GM12878 (cell line): ENCODE results near the gene CABP7. TPM values are rescaled to one million over a fixed set of nuclear protein-coding genes. Genes with fewer than 3 reads are reported as not detected.

ENCODE experiments used
- ATAC-seq: fragments of 200-7000 bp; cut with Tn5 transposase; 3 replicates; pipeline ENCODE4 v1.9.1; 2020; ENCODE audit warnings: mild to moderate bottlenecking, moderate library complexity
- BruUV-seq: library from RNA; stranded (reverse); fragments of 400-500 nt; replicated peaks from 2 replicates; lab custom pipeline; 2021; lab: Mats Ljungman, UMichigan
- CTCF ChIA-PET: fragments of 300-600 bp; sonication (Branson Sonifier 250); formaldehyde crosslinking; extraction: SDS; loops from one replicate; lab custom pipeline; 2021; ENCODE audit warnings: inconsistent platforms; lab: Yijun Ruan, JAX
- POLR2A ChIA-PET: fragments of 350-600 bp; formaldehyde crosslinking; extraction: SDS; loops from one replicate; lab custom pipeline; 2021; ENCODE audit warnings: inconsistent platforms; lab: Charles Lee
- RAD21 ChIA-PET: fragments of 300-600 bp; sonication (Branson Sonifier 250); formaldehyde crosslinking; loops from one replicate; lab custom pipeline; 2023; ENCODE audit warnings: antibody characterized with exemption; ENCODE audit not compliant: unreplicated experiment; lab: Charles Lee
- SMC1A ChIA-PET: fragments of 300-600 bp; sonication (Branson Sonifier 250); formaldehyde crosslinking; loops from one replicate; lab custom pipeline; 2023; ENCODE audit not compliant: unreplicated experiment, uncharacterized antibody; lab: Charles Lee
- DNase-seq: peaks from one replicate; pipeline ENCODE4 v3.0.0-alpha.2; 2011; ENCODE audit warnings: low read depth, low spot score
- FAIRE-seq: peaks from 3 replicates; lab custom pipeline; 2011; peaks lifted over from hg19 to GRCh38; lab: Jason Lieb, UNC
- H2AFZ ChIP-seq: 2 replicates; pipeline ENCODE4 v1.6.0; 2011; ENCODE audit warnings: low read depth, low read length, control low read depth; ENCODE audit not compliant: control insufficient read depth
- H3K27ac ChIP-seq: 2 replicates; pipeline ENCODE4 v1.5.1; 2011; ENCODE audit warnings: control low read depth; ENCODE audit not compliant: control insufficient read depth, insufficient read depth
- H3K27me3 ChIP-seq, 2 experiments: replicated peaks in 1 of 2; 2 replicates each; pipeline versions ENCODE4 v1.6.0 to v1.6.1; 2011; ENCODE audit warnings: low read length in 1 of 2; ENCODE audit not compliant: control insufficient read depth in 2 of 2, insufficient read depth in 2 of 2
- H3K36me3 ChIP-seq, 2 experiments: 2 replicates each; pipeline ENCODE4 v1.5.1; 2011; ENCODE audit warnings: low read length in 1 of 2; ENCODE audit not compliant: control insufficient read depth in 2 of 2, insufficient read depth in 2 of 2
- H3K4me1 ChIP-seq: 2 replicates; pipeline ENCODE4 v1.6.1; 2011; ENCODE audit warnings: mild to moderate bottlenecking, low read length, moderate library complexity, mixed read lengths; ENCODE audit not compliant: control insufficient read depth, insufficient read depth
- H3K4me2 ChIP-seq: 2 replicates; pipeline ENCODE4 v1.6.0; 2011; ENCODE audit warnings: control low read depth; ENCODE audit not compliant: control insufficient read depth, insufficient read depth
- H3K4me3 ChIP-seq: fragments of 200-600 bp; sonication (generic); 2 replicates; pipeline ENCODE4 v1.5.1; 2016
- H3K79me2 ChIP-seq: 2 replicates; pipeline ENCODE4 v1.6.0; 2011; ENCODE audit warnings: low read length; ENCODE audit not compliant: control insufficient read depth, insufficient read depth
- H3K9ac ChIP-seq: 2 replicates; pipeline ENCODE4 v1.8.0; 2011; ENCODE audit warnings: low read length, control low read depth, mixed read lengths; ENCODE audit not compliant: control insufficient read depth, insufficient read depth
- H3K9me3 ChIP-seq: replicated peaks from 3 replicates; pipeline ENCODE4 v1.5.1; 2011; ENCODE audit warnings: mild to moderate bottlenecking, low read length; ENCODE audit not compliant: control insufficient read depth, insufficient read depth
- H4K20me1 ChIP-seq: 2 replicates; pipeline ENCODE4 v1.6.0; 2011; ENCODE audit not compliant: control insufficient read depth, insufficient read depth
- ASH2L ChIP-seq: fragments of 300-600, 200-600 bp; sonication (generic); IDR thresholded peaks from 2 replicates; pipeline ENCODE4 v1.6.1; 2017; ENCODE audit warnings: low read depth, mild to moderate bottlenecking, borderline replicate concordance
- CBX5 ChIP-seq: sonication (generic); IDR thresholded peaks from 2 replicates; pipeline ENCODE4 v1.6.1; 2016; ENCODE audit warnings: low read depth, moderate library complexity, mild to moderate bottlenecking, inconsistent platforms
- CEBPB ChIP-seq, 2 experiments: fragments of 150-350 bp in 1 of 2; IDR thresholded peaks; 2 replicates each; pipeline ENCODE4 v1.6.1; 2012 to 2014; ENCODE audit warnings: low read depth in 2 of 2, low read length in 2 of 2, borderline replicate concordance in 1 of 2, inconsistent platforms in 1 of 2
- CHD1 ChIP-seq: IDR thresholded peaks from 2 replicates; pipeline ENCODE4 v1.6.1; 2012; ENCODE audit warnings: low read depth, low read length, improper control_type of control experiment
- DPF2 ChIP-seq: fragments of 450-650 bp; IDR thresholded peaks from 2 replicates; pipeline ENCODE4 v1.6.1; 2017; ENCODE audit warnings: mild to moderate bottlenecking
- HDAC2 ChIP-seq: fragments of 200-600 bp; sonication (generic); IDR thresholded peaks from 2 replicates; pipeline ENCODE4 v1.6.1; 2017
- ZSCAN29 ChIP-seq: fragments of 450-650 bp; IDR thresholded peaks from 2 replicates; pipeline ENCODE4 v1.6.1; 2017; ENCODE audit warnings: mild to moderate bottlenecking, moderate library complexity
- WGBS: methylation state at CpG from one replicate; pipeline ENCODE4 v1.1.6; 2016; ENCODE audit warnings: low lambda C conversion rate; ENCODE audit not compliant: insufficient replicate concordance, insufficient coverage; ENCODE audit errors: missing lambda C conversion rate; 5-methylcytosine and 5-hydroxymethylcytosine counted together
- in situ Hi-C: fragments of 300-500 bp; cut with MboI; formaldehyde crosslinking; loops from 9 replicates; pipeline ENCODE4 v1.14.3; 2018; ENCODE audit warnings: mixed read lengths
- intact Hi-C: fragments of 100-400 bp; cut with micrococcal nuclease; formaldehyde crosslinking; loops from one replicate; pipeline ENCODE4 v1.14.2; 2022; ENCODE audit not compliant: unreplicated experiment
- polyA plus RNA-seq, 11 experiments: library from polyadenylated mRNA; depleted of rRNA in 4 of 11; unstranded in 6 of 11; stranded (reverse) in 5 of 11; fragments of >200 nt; fragmentation: Nextera tagmentation in 4 of 11; fragmentation: Illumina TruSeq in 1 of 11; extraction: Ambion mirVana in 4 of 11; extraction: Trizol in 1 of 11; gene quantifications; 1 replicate in 1 of 11; 2 replicates in 10 of 11; pipeline versions ENCODE4 v1.2.1 to v1.2.3, GENCODE V29; 2011 to 2016; ENCODE audit warnings: inconsistent platforms in 2 of 11, missing spikeins in 2 of 11, low read depth in 1 of 11
- total RNA-seq, 4 experiments: library from RNA; depleted of rRNA in 3 of 4; stranded (reverse); fragments of >200 nt in 3 of 4; fragmentation: Illumina TruSeq in 1 of 4; extraction: Trizol in 1 of 4; gene quantifications; 2 replicates each; pipeline versions ENCODE4 v1.2.1 to v1.2.3, GENCODE V29; 2013 to 2021
- TF ChIP-seq, protein P1 (sequence below), 3 experiments: IDR thresholded peaks in 2 of 3; conservative IDR thresholded peaks in 1 of 3; 2 replicates each; pipeline ENCODE4 v1.5.1; 2011; ENCODE audit warnings: low read depth in 3 of 3, low read length in 3 of 3, mild to moderate bottlenecking in 3 of 3, control low read depth in 2 of 3, moderate library complexity in 2 of 3, inconsistent platforms in 1 of 3, mixed read lengths in 1 of 3; ENCODE audit not compliant: control insufficient read depth in 2 of 3, insufficient read depth in 1 of 3; ENCODE audit errors: extremely low read depth in 1 of 3
- TF ChIP-seq, protein P2 (sequence below): fragments of 450-650 bp; formaldehyde crosslinking; IDR thresholded peaks from 2 replicates; pipeline ENCODE4 v1.4.0; 2020; ENCODE audit warnings: mild to moderate bottlenecking, moderate library complexity
- TF ChIP-seq, protein P3 (sequence below): IDR thresholded peaks from 2 replicates; pipeline ENCODE4 v1.6.1; 2012; ENCODE audit warnings: low read depth, low read length, improper control_type of control experiment

Gene CABP7
- total and polyA plus RNA-seq, 10 of the 15 experiments (the other 5 are each of a cell fraction or from before 2014, with no cell fraction given): 0.02 to 0.18 (median 0.05) TPM; not detected in 5

DNA sequence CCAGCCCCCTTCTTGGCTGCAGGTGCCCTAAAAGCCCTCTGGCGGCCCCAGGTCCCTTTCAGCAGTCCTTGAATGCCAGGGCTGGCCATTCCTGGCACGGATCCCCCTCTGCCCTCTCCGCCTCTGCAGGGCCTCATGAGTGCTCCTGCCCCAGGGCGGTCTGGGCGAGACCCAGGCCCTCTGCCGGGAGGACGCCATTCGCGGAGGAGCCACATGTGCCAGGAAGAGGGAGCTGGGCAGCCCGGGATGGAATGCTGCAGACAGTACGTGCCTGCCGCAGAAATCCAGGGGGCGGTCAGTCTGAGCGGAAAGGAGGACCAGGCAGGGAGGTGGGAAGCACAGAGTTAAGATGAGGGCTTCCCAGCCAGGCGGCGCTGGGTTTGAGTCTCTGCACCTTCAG, 2.8 kb downstream of the CABP7 start:
- ATAC-seq (no peak), DNase-seq (no peak), FAIRE-seq (no peak)
- Histone ChIP-seq H3K27ac (no peak overlapping the region), H2AFZ (no peak overlapping the region), H3K4me2 (no peak overlapping the region), H4K20me1 (no peaks in the 10 kb centered on the region), H3K79me2 (no peaks in the 10 kb centered on the region), H3K27me3 (peaks cover 3 to 9% of the 10 kb centered on the region in 2 experiments; a peak in 2 of 4 replicates), H3K4me3 (no peak overlapping the region), H3K9me3 (no peaks in the 10 kb centered on the region), H3K36me3 (no peaks in the 10 kb centered on the region), H3K4me1 (no peaks in the 10 kb centered on the region), H3K9ac (no peak overlapping the region)
- POLR2A ChIA-PET: no interaction called here
- 62% methylated on average over 16 of the region's 16 CpGs for WGBS
- RAD21 ChIA-PET: no interaction called here
- TF ChIP-seq ASH2L (no peak), CHD1 (no peak), CEBPB (IDR thresholded peaks at IDR 0.05; ENCODE audit: borderline replicate concordance in 1 of 2, low read depth in 2 of 2, low read length in 2 of 2) (no peak), ZSCAN29 (no peak), CBX5 (no peak), HDAC2 (no peak), DPF2 (no peak)
- TF ChIP-seq, protein P1, sequence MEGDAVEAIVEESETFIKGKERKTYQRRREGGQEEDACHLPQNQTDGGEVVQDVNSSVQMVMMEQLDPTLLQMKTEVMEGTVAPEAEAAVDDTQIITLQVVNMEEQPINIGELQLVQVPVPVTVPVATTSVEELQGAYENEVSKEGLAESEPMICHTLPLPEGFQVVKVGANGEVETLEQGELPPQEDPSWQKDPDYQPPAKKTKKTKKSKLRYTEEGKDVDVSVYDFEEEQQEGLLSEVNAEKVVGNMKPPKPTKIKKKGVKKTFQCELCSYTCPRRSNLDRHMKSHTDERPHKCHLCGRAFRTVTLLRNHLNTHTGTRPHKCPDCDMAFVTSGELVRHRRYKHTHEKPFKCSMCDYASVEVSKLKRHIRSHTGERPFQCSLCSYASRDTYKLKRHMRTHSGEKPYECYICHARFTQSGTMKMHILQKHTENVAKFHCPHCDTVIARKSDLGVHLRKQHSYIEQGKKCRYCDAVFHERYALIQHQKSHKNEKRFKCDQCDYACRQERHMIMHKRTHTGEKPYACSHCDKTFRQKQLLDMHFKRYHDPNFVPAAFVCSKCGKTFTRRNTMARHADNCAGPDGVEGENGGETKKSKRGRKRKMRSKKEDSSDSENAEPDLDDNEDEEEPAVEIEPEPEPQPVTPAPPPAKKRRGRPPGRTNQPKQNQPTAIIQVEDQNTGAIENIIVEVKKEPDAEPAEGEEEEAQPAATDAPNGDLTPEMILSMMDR (IDR thresholded peaks at IDR 0.05 in 2 of 3, conservative IDR thresholded peaks at IDR 0.05 in 1 of 3; ENCODE audit: control insufficient read depth in 2 of 3, extremely low read depth in 1 of 3, insufficient read depth in 1 of 3, low read depth in 3 of 3, low read length in 3 of 3): no peak
- TF ChIP-seq, protein P2, sequence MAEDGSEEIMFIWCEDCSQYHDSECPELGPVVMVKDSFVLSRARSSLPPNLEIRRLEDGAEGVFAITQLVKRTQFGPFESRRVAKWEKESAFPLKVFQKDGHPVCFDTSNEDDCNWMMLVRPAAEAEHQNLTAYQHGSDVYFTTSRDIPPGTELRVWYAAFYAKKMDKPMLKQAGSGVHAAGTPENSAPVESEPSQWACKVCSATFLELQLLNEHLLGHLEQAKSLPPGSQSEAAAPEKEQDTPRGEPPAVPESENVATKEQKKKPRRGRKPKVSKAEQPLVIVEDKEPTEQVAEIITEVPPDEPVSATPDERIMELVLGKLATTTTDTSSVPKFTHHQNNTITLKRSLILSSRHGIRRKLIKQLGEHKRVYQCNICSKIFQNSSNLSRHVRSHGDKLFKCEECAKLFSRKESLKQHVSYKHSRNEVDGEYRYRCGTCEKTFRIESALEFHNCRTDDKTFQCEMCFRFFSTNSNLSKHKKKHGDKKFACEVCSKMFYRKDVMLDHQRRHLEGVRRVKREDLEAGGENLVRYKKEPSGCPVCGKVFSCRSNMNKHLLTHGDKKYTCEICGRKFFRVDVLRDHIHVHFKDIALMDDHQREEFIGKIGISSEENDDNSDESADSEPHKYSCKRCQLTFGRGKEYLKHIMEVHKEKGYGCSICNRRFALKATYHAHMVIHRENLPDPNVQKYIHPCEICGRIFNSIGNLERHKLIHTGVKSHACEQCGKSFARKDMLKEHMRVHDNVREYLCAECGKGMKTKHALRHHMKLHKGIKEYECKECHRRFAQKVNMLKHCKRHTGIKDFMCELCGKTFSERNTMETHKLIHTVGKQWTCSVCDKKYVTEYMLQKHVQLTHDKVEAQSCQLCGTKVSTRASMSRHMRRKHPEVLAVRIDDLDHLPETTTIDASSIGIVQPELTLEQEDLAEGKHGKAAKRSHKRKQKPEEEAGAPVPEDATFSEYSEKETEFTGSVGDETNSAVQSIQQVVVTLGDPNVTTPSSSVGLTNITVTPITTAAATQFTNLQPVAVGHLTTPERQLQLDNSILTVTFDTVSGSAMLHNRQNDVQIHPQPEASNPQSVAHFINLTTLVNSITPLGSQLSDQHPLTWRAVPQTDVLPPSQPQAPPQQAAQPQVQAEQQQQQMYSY (CRISPR knock-in tag): no peak
- TF ChIP-seq, protein P3, sequence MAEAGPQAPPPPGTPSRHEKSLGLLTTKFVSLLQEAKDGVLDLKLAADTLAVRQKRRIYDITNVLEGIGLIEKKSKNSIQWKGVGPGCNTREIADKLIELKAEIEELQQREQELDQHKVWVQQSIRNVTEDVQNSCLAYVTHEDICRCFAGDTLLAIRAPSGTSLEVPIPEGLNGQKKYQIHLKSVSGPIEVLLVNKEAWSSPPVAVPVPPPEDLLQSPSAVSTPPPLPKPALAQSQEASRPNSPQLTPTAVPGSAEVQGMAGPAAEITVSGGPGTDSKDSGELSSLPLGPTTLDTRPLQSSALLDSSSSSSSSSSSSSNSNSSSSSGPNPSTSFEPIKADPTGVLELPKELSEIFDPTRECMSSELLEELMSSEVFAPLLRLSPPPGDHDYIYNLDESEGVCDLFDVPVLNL: no peak
- intact Hi-C loops: loop anchor here (10.0 kb wide), 1 partner anchor 362 kb away; the partner anchor contains the start of gene HORMAD2
- CTCF ChIA-PET: interaction anchor here (0.8 kb wide), 1 partner anchor 283 kb away, joined by 3 read pairs; no protein-coding TSS in a partner anchor
- no TSS peak for BruUV-seq
- SMC1A ChIA-PET: no interaction called here
- in situ Hi-C loops: no loop called here
